GM12891 (cell line): ENCODE data around the gene CD200.

Experiments used
- POLR2A ChIP-seq: IDR thresholded peaks from 2 replicates; pipeline ENCODE4 v1.6.1; 2011; ENCODE audit warnings: low read depth, low read length, control low read depth
- POLR2AphosphoS5 ChIP-seq: IDR thresholded peaks from 2 replicates; pipeline ENCODE4 v1.6.1; 2011; ENCODE audit warnings: low read depth, low read length, control low read depth
- POU2F2 ChIP-seq: IDR thresholded peaks from 2 replicates; pipeline ENCODE4 v1.6.1; 2011; ENCODE audit warnings: low read depth, mild to moderate bottlenecking, control low read depth, low read length, moderate library complexity
- SPI1 ChIP-seq: IDR thresholded peaks from 2 replicates; pipeline ENCODE4 v1.6.1; 2011; ENCODE audit warnings: low read depth, low read length, control low read depth

GRCh38 chr3:112409041-112409440, 76.1 kb downstream of the CD200 start:
- no peak for TF ChIP-seq POU2F2
- TF ChIP-seq POLR2A, result no peak
- TF ChIP-seq POLR2AphosphoS5, result no peak
- TF ChIP-seq SPI1, result no peak
